ENCODE data around the gene SETDB1.

DNA sequence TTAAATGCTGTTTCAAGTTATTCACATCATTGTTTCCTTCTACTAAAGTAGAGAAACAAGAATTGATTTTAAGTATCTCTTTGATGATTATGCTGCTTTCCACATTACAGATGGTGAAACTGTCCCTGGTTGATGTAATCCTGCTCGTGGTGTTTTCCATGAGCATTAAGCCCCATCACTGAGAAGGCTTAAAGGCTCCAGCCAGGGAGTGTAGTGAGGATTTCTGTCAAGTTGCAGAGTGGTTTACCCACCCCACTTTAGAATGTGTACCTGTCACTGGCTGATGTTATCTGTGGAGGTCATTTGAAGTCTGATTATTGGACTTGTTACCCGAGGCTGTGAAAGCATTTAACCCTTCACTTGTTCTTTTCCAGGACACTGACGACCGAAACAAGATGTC is 35.6 kb downstream of the SETDB1 start:
- TF ChIP-seq LEF1 (IDR thresholded peaks at IDR 0.05; ENCODE audit: borderline replicate concordance): no peak
- no peak for TF ChIP-seq HDGF (IDR thresholded peaks at IDR 0.05; ENCODE audit: borderline replicate concordance)
- TF ChIP-seq ZNF384 (IDR thresholded peaks at IDR 0.05): no peak
- TF ChIP-seq SP1 (IDR thresholded peaks at IDR 0.05): no peak
- TF ChIP-seq, protein P1, sequence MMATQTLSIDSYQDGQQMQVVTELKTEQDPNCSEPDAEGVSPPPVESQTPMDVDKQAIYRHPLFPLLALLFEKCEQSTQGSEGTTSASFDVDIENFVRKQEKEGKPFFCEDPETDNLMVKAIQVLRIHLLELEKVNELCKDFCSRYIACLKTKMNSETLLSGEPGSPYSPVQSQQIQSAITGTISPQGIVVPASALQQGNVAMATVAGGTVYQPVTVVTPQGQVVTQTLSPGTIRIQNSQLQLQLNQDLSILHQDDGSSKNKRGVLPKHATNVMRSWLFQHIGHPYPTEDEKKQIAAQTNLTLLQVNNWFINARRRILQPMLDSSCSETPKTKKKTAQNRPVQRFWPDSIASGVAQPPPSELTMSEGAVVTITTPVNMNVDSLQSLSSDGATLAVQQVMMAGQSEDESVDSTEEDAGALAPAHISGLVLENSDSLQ (IDR thresholded peaks at IDR 0.05): no peak
- TF ChIP-seq TARDBP (IDR thresholded peaks at IDR 0.05): no peak
- TF ChIP-seq FOXM1 (IDR thresholded peaks at IDR 0.05; ENCODE audit: borderline replicate concordance): no peak
- TF ChIP-seq SUZ12 (IDR thresholded peaks at IDR 0.05): no peak
- TF ChIP-seq FOXA1 (IDR thresholded peaks at IDR 0.05): no peak
- no peak for TF ChIP-seq ARNT (IDR thresholded peaks at IDR 0.05)

Data from HEK293T (cell line).